ENCODE results near the gene PITPNM3.

Gene PITPNM3

DNA sequence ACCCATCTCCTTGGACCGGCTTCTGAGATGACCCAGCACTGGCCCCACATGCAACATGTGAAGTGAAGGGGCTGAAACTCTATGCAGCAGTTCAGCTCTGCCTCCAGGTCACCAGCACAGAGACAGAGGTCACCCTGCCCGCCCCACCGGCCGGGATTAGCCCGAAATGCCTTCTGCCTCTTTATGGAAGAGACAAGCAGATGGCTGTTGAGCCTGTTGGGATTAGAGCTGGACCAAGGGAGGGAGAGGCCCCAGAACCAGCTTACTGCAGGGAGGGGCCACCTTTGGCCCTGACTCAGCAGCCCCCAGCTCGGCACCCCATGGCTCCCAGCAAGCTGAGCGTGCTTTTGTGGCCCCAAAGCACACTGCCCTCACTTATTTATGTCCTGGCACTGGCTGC lies 127.1 kb downstream of the PITPNM3 start:
- H3K36me3 ChIP-seq, result no peaks in the 10 kb centered on the region
- H3K4me3 ChIP-seq (ENCODE audit: low read depth in 1 of 2, low read length in 1 of 2), result no peak overlapping the region
- TF ChIP-seq, protein P1, sequence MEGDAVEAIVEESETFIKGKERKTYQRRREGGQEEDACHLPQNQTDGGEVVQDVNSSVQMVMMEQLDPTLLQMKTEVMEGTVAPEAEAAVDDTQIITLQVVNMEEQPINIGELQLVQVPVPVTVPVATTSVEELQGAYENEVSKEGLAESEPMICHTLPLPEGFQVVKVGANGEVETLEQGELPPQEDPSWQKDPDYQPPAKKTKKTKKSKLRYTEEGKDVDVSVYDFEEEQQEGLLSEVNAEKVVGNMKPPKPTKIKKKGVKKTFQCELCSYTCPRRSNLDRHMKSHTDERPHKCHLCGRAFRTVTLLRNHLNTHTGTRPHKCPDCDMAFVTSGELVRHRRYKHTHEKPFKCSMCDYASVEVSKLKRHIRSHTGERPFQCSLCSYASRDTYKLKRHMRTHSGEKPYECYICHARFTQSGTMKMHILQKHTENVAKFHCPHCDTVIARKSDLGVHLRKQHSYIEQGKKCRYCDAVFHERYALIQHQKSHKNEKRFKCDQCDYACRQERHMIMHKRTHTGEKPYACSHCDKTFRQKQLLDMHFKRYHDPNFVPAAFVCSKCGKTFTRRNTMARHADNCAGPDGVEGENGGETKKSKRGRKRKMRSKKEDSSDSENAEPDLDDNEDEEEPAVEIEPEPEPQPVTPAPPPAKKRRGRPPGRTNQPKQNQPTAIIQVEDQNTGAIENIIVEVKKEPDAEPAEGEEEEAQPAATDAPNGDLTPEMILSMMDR (IDR thresholded peaks at IDR 0.05), result no peak
- H3K27me3 ChIP-seq, result peaks cover 19% of the 10 kb centered on the region
- H3K9me3 ChIP-seq, result no peaks in the 10 kb centered on the region
- H3K27ac ChIP-seq, result no peak overlapping the region
- H3K4me1 ChIP-seq (ENCODE audit: control insufficient read depth in 1 of 2, insufficient read depth in 1 of 2, low read depth in 1 of 2, low read length in 1 of 2), result no peaks in the 10 kb centered on the region

DNA sequence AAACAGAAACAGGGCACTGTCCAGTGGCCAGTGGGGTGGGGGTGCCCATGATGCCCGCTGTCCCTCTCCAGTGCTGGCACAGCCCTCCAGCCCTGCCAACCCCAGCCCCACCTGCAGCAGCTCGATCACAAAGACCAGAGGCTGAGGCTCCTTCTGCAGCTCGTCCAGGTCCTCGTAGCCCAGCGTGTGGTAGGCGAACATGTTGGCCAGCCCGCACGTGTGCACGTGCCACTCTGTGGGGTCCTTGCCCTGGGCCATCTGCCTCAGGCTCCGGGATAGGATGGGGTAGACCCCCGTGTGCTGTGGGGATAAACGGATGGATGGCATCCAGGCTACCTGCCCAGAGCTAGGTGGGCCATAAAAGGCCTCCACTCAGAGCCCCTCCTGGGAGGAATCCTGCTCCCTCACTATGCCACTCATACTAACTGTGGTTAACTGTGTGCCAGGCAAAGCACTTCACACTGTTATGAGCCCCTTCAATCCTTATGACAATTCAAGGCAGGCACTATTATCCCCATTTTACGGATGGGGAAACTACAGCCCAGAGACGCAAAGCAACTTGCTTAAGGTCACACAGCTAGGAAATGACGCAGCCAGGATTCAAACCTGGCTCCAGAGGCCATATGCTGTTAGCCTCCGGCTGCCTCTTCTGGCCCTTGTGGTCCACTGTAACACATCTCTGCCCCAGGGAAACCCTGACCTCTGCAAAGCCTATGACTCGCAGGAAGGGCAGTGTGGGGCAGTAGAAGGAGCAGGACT lies 128.0 kb downstream of the PITPNM3 start:
- Histone ChIP-seq H3K9me3 (no peaks in the 10 kb centered on the region), H3K4me3 (ENCODE audit: low read depth in 1 of 2, low read length in 1 of 2) (no peak overlapping the region), H3K36me3 (no peaks in the 10 kb centered on the region), H3K27me3 (peaks cover 19% of the 10 kb centered on the region), H3K27ac (no peak overlapping the region), H3K4me1 (ENCODE audit: control insufficient read depth in 1 of 2, insufficient read depth in 1 of 2, low read depth in 1 of 2, low read length in 1 of 2) (no peaks in the 10 kb centered on the region)
- TF ChIP-seq, protein P1 (IDR thresholded peaks at IDR 0.05), result no peak

DNA sequence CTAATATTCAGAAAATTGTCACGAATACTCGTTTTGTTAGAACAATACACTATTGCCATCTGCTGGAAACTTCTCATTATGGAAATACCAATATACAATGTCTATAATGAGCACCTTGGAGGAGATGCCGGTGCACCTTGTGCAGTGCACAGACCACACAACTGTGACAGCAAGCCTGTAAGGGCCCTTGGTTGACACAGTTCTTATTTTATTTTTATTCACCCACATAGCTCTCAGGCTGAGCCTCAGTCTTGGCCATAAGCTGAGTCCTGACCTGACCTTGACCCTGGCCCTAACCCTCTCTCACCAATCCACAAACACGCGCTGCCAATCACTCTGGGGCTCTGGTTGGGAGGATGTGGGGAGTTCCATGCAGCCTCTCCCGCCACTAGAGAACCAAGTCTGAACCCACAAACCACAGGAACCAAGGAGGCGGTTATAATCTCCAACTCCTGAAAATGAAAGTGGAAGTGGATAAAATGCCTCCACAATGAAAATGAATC lies 129.0 kb downstream of the PITPNM3 start:
- Histone ChIP-seq H3K27ac (no peak overlapping the region), H3K4me1 (ENCODE audit: control insufficient read depth in 1 of 2, insufficient read depth in 1 of 2, low read depth in 1 of 2, low read length in 1 of 2) (no peaks in the 10 kb centered on the region), H3K9me3 (no peaks in the 10 kb centered on the region), H3K4me3 (ENCODE audit: low read depth in 1 of 2, low read length in 1 of 2) (no peak overlapping the region), H3K36me3 (no peaks in the 10 kb centered on the region), H3K27me3 (peaks cover 12% of the 10 kb centered on the region)
- TF ChIP-seq, protein P1 (IDR thresholded peaks at IDR 0.05), result no peak

DNA sequence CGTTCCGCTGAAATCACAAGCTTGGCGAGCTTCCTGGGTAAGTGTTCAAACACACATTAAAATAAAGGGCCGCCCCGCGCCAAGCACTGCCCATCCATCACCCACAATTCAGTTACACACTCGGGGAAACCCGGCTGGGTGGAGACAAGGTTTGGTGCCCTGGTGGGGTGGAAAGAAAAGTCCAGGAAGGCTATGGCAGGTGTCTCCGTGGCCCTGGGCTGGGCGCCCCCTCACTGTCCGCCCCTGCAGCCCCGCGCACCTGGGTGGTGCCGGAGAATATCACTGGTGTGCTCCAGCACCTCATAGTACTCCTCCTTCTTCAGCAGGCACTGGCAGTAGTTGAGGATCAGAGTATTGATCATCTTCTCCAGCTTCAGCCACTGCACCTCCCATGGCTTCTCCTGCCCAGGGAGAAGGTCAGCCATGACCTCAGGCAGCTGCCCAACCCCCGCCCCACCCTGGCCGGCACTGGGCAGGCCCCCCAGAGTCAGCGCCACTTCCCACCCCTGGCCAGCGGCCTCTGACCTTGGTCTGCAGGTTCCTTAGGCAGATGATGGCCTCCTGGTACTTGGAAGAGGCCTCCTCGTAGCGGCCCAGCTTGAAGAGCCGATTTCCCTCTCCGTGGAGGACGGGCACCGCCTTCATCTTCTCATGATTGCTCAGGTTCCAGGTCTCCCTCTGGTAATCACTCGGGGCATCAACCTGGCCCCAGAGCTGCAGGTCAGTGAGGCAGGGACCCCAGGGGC lies 129.8 kb downstream of the PITPNM3 start:
- Histone ChIP-seq H3K4me1 (ENCODE audit: control insufficient read depth in 1 of 2, insufficient read depth in 1 of 2, low read depth in 1 of 2, low read length in 1 of 2) (no peaks in the 10 kb centered on the region), H3K36me3 (no peaks in the 10 kb centered on the region), H3K9me3 (no peaks in the 10 kb centered on the region), H3K4me3 (ENCODE audit: low read depth in 1 of 2, low read length in 1 of 2) (no peak overlapping the region), H3K27me3 (peaks cover 16% of the 10 kb centered on the region), H3K27ac (no peak overlapping the region)
- TF ChIP-seq, protein P1 (IDR thresholded peaks at IDR 0.05), result no peak

DNA sequence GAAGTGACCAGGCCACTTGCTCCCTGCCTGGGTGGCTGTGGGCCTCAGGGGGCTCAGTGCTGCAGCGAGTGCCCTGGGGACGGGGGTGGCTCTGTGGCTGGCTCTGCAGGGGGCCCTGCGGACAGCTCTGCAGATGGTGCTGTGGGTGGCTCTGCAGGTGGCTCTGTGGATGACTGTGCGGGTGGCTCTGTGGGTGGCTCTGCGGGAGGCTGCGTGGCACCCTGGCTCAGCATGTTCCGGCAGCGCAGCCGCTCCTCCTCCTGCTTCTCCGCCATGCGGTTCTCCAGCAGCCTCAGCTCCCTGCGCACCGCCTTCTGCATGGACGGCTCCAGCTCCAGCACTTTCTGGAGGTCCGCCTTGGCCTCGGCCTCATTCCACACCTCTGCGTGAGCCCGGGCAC lies 130.9 kb downstream of the PITPNM3 start:
- no peaks in the 10 kb centered on the region for H3K9me3 ChIP-seq
- TF ChIP-seq, protein P1 (IDR thresholded peaks at IDR 0.05), result no peak
- no peak overlapping the region for H3K4me3 ChIP-seq (ENCODE audit: low read depth in 1 of 2, low read length in 1 of 2)
- peaks cover 27% of the 10 kb centered on the region for H3K27me3 ChIP-seq
- H3K36me3 ChIP-seq, result no peaks in the 10 kb centered on the region
- no peaks in the 10 kb centered on the region for H3K4me1 ChIP-seq (ENCODE audit: control insufficient read depth in 1 of 2, insufficient read depth in 1 of 2, low read depth in 1 of 2, low read length in 1 of 2)
- H3K27ac ChIP-seq, result no peak overlapping the region
